HCEC 1CT (cell line): Measurements from ENCODE around the gene NDUFB2.
"Not testable (repeated sequence)": the region's sequence is repeated elsewhere in the genome, so short reads cannot be mapped to it uniquely, and the experiment has no call there.

Experiments
- DNase-seq: peaks from one replicate; pipeline ENCODE4 v3.0.0-alpha.2; 2017

NDUFB2 gene

DNA sequence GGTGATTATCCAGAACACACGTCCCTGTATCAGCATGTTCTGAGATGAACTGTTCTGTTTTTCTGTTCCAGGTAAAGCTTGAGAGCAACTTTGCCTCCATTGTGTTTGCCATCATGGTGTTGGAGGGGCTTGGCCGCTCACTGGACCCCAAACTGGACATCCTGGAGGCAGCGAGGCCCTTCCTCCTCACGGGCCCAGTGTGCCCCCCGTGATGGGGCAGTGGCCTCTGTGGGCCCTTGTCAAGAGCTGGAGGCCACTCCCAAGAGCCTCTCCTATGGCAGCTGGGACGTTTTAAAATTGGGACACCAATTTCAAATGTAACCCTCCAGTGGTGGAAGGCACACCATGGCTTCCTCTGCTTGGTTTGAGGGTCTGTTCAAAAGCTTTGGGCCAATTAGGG, 1.9 kb upstream of the NDUFB2 start:
- no peak for DNase-seq

GRCh38 chr7:140695381-140695780, 1.1 kb upstream of the NDUFB2 start:
- DNase-seq = no peak

DNA sequence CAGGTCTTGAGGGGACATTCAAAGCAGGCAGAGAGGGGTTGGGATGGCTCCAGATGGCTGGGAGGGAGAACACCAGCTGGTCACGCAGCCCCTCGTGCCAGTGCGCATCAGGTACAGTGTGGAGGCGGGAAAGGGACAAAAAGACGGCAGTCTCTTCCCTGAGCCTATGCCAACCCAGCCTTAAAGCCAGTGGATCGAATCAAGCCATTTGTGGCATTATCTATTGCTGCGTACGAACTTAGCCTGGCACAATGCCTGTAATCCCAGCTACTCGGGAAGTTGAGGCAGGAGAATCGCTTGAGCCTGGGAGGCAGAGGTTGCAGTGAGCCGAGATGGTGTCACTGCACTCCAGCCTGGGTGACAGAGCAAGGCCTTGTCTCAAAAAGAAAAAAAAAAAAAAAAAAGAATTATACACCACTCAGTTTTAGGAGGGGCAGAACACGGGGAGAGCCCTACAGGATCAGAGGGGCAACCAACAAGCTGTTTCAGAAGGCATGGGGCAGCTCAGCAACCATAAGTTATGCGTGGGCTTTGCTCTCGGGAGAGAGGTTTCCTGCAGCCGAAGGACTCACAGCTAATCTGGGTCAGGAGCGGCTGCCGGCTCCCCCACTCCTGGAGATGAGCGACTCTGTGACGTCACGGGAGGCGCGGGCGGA, 356 bp upstream of the NDUFB2 start:
- DNase-seq = peak; percentile 88

GRCh38 chr7:140697447-140698143, 1.1 kb downstream of the NDUFB2 start:
- DNase-seq = peak; percentile 51

DNA sequence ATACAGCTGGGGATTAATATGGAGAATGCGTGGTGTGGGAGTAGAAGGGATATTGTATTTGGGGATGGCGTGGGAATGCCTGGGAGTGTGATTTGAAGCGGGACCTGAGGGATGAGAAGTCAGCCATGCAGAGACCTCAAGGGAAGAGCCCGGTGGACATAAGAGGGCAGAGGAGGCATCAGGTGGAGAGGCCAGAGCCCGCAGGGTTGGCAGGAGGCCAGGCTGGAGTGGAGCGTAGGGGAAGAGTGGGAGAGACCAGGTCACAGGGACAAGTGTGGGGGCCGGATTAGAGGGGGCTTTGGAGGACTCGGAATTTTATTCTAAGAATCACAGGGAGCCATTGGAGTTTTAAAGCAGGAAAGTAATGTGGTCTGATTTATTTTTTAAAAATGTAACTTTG, 2.0 kb downstream of the NDUFB2 start:
- DNase-seq = no peak

GRCh38 chr7:140702774-140703173, 6.3 kb downstream of the NDUFB2 start:
- no peak for DNase-seq

- DNase-seq = no peak
Measured at GRCh38 chr7:140704205-140704604, 7.7 kb downstream of the NDUFB2 start.

- no peak for DNase-seq
Measured at GRCh38 chr7:140707132-140707531, 10.6 kb downstream of the NDUFB2 start.

DNA sequence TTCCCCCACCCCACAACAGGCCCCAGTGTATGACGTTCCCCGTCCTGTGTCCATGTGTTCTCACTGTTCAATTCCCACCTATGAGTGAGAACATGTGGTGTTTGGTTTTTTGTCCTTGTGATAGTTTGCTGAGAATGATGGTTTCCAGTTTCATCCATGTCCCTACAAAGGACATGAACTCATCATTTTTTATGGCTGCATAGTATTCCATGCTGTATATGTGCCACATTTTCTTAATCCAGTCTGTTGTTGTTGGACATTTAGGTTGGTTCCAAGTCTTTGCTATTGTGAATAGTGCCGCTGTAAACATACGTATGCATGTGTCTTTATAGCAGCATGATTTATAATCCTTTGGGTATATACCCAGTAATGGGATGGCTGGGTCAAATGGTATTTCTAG, 12.3 kb downstream of the NDUFB2 start:
- not testable (repeated sequence) for DNase-seq

DNA sequence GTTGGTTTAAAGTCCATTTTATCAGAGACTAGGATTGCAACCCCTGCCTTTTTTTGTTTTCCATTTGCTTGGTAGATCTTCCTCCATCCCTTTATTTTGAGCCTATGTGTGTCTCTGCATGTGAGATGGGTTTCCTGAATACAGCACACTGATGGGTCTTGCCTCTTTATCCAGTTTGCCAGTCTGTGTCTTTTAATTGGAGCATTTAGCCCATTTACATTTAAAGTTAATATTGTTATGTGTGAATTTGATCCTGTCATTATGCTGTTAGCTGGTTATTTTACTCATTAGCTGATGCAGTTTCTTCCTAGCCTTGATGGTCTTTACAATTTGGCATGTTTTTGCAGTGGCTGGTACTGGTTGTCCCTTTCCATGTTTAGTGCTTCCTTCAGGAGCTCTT, 15.9 kb downstream of the NDUFB2 start:
- DNase-seq = not testable (repeated sequence)

DNA sequence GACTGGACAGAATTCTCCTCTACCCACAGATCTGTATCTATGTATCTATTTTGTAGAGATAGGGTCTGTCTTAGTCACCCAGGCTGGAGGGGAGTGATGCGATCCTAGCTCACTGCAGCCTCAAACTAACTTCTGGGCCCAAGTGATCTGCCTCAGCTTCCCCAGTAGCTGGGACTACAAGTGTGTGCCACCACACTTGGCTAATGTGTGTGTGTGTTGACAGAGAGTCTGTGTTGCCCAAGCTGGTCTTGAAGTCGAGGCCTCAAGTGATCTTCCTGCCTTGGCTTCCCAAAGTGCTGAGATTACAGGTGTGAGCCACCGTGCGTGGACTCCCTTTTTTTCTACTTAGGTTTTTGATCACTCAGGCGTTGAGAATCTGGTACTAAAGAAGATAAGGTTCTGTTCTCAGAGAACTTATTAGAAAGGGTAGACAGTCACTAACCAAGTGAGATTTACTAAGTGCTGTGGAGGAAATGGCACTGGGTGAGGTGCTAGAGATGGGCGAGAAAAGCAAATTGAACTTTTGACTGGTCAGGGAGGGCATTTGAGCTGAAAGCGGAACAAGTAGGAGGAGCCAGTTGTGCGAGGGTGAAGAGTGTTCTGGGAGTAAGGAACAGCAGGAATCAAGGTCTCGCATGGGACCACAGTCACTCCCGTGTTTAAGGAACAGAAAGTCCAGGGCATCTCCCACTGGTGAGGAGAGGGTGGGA, 18.0 kb downstream of the NDUFB2 start:
- DNase-seq = no peak

DNA sequence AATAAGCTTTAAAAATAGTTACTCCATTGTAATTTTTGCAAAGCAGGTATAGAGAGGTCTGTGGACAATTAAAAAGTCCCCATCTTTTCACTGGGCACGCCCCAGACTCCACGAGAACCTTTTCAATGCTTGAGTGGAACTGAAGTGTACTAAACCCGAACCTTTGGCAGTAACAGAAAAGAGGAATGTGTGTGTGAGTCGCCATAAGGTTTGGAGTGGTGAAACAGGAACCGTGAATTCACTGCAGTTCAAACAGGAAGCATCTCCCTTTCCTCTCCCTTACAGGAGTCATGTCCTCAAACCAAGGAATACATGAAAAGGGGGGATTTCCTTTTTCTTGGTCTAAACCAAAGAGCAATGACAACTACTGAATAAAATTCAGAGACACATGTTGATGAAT, 23.2 kb downstream of the NDUFB2 start:
- peak; percentile 40 for DNase-seq

DNA sequence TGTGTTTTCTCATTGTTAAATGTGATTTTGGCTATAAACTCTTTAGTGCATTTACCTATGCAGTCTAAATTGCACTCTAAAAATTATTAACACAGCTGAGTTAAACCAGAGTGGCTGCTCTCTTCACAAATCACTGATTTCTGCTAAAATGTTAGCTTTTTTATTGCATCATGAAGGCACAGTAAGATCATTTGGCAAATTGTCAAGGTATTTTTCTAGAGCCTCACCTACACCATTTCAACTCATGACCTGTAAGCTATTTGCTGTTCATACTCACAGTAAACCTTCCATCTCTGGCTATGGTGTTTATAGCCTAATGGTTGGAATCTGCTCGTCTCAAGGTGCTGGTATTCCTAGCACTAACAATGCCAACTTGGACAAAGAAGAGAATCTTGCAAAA, 25.7 kb downstream of the NDUFB2 start:
- no peak for DNase-seq

DNA sequence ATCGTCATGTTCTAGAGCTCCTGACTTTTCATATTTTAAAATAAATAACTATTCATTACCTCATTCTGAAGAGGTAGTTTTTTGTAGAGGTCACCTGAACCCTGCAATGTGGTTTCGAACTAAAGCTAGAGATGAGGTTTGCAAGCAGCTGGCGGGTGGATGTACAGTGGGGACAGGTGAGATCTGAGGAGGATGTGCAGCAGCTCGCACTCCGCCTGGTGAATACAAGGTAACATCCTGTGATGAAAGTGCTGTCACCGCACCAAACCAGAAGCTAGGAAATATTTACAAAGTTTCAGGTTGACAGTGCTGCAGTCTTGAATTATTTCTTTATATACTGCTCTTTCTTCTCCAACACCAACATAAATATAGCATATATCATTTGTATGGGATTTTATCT, 26.5 kb downstream of the NDUFB2 start:
- DNase-seq = no peak

GRCh38 chr7:140723574-140723973, 27.1 kb downstream of the NDUFB2 start:
- no peak for DNase-seq

DNA sequence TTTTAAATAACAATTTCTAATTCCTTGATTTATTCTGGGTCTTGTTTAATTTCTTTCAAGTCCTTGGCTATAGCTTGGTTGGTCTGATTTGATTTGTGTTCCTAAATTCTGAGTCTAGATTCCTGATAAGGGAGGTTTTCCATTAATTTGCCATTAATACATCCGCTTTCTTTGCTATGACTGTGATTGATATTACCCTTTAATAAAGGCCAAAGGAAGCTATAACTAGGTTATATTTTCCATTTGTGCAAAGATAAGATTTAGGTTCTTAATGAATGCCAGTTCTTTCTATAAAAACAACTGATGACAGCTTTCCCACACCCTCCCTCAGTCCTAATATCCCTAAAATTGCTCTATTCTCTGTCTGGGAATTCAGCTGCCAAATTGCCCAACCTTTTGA, 28.2 kb downstream of the NDUFB2 start:
- DNase-seq = no peak

DNA sequence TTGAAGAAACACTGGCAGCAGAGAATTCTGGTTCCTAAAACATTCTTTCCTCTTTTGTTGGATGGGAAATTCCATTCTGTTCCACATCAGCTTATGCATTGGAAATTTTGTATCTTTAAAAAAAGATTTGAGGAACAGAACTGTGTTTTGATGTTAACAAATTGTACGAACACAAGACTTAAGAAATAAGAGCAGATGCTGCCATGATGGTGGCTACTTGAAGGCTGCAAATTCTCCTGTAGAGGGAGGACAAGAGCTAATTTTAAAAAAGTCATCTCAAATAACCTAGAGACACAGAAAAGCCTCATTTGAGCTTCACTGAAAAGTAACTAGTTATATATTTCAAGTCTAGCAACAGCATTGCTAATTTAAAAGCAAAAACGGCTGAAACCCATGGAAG, 29.8 kb downstream of the NDUFB2 start:
- DNase-seq = peak; percentile 52

GRCh38 chr7:140732416-140732815, 35.9 kb downstream of the NDUFB2 start:
- DNase-seq = no peak

DNA sequence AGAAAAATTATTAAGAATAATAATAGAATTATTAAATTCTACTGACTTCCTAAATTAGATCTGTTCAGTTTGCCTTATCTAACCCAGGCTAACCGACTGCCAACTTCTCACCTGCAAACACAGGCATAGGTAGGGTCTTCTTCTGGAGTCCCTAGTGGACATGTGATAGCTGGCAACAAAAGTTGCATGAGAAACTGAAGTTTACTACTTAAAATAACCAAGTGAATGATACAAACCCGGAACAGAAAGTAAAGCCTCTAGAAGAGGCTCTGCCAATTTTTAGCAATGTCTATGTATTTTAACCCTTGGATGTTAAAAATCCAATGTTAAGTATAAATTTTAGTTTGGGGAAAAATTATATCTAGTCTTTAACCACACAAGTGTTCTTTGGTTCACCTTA, 37.6 kb downstream of the NDUFB2 start:
- no peak for DNase-seq

DNA sequence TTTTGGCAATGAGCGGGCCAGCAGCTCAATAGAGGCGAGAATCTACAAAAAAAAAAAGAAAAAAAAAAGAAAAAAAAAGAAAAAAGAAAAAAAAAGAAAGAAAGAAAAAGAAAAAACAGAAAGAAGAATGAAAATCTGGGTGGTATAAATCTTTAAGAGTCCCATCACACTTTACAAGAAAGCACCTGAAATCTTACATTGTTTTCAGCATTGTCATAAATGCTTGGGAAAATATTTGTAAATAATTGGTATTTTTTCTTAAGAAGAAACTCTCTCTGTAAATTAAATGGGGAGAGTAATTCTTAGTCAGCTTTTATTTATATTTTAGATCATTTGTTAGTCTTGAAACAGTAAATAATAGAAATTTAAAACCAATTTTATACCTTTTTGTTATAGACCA, 38.2 kb downstream of the NDUFB2 start:
- DNase-seq = no peak

DNA sequence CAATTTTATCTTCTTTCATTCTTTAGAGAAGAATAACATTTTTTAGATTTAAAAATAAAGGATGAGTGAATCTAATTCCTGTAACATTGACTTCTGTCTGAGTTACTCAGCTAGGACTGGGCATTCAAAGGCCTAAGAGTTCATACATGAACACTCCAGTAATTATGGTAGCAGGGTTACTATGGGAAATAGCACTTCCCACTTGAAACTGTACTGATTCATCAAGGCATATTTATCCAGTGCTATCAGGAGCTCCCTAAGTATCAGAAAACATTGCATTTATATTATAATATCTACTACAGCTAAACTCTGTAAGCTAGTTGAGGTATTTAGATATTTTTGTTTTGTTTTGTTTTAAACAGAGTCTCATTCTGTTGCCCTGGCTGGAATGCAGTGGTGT, 41.8 kb downstream of the NDUFB2 start:
- no peak for DNase-seq

DNA sequence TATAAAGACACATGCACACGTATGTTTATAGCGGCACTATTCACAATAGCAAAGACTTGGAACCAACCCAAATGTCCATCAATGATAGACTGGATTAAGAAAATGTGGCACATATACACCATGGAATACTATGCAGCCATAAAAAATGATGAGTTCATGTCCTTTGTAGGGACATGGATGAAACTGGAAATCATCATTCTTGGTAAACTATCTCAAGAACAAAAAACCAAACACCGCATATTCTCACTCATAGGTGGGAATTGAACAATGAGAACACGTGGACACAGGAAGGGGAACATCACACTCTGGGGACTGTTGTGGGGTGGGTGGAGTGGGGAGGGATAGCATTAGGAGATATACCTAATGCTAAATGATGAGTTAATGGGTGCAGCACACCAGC, 46.7 kb downstream of the NDUFB2 start:
- DNase-seq = not testable (repeated sequence)

- DNase-seq = no peak
Measured at GRCh38 chr7:140744005-140744404, 47.5 kb downstream of the NDUFB2 start.
